CD4-positive, alpha-beta T cell treated with Interleukin-1 beta for 1 hour (primary cell): Measurements from ENCODE around the gene RYR3.
"Not testable (repeated sequence)": the region's sequence is repeated elsewhere in the genome, so short reads cannot be mapped to it uniquely, and the experiment has no call there.

ENCODE experiments used
- DNase-seq, 2 donors: peaks; one replicate each; pipeline ENCODE4 v3.0.0-alpha.2; 2020 to 2022

RYR3 gene

DNA sequence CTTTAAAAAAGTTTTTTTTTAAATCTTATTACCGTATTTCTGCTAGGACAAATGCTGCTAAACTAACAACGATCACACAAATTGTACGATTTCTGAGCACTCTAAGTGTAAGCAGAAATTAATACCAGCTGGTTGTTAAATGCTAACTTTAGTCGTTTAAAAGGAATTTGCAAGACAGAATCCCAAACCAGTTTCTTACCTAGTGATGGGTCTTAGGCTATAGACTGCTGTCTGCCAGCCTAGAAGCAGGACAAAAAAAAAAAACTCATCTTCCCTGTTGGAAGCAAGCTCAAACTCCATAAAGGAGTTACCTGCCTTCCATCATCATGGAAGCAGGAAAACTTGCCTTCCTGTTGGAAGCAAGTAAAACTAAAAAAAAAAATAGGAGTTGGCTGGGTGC is 287.6 kb downstream of the RYR3 start:
- not testable (repeated sequence) for DNase-seq

GRCh38 chr15:33600212-33600611 is 289.4 kb downstream of the RYR3 start:
- DNase-seq: no peak

GRCh38 chr15:33601461-33601860 is 290.7 kb downstream of the RYR3 start:
- no peak for DNase-seq

- DNase-seq: no peak
Measured at GRCh38 chr15:33608714-33609113, 297.9 kb downstream of the RYR3 start.

DNA sequence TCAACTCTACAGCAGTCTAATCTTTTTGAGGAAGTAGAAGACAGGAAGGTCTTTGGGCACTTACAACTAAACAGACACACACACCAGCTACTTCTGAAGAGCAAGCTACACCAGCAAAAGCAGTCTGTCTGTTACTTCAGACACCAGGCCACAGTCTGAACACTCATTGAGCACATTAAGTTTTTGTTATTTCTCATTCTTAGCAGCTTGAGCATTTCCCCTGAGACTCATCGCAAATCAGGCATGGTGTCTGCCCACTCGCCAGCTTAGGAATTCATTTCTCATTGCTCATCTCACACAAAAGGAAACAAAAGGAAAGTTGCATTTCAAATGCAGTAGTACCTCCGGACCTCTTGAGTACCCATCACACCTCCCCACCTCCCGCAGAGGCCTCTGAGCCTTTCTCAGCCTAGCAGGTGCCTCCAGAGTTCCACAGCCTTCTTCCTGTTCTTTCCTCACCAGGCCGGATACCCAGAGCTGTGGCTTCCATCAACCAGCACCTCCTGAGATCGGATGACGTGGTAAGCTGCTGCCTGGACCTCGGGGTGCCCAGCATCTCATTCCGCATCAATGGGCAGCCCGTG is 302.0 kb downstream of the RYR3 start:
- DNase-seq: no peak

DNA sequence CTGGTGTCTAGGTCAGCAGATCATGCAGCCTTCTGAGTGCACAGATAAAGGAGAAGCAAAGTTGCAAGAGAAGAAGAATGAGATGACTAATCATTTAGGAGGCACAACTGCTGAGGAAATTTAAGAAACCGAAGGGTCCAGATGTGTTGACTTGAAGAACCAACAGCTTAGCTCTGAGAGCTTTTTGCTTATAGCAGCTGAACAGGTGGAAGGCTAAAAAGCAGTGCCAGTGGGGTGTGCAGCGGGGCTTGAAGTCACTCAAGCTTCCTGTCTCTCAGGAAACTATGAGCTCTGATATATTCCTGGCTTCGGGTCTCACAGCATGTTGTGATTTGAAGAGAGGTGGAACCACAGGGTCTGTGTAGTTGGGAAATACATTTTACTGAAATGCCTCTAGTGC is 305.7 kb downstream of the RYR3 start:
- no peak for DNase-seq

GRCh38 chr15:33618350-33618749 is 307.6 kb downstream of the RYR3 start:
- no peak for DNase-seq

DNA sequence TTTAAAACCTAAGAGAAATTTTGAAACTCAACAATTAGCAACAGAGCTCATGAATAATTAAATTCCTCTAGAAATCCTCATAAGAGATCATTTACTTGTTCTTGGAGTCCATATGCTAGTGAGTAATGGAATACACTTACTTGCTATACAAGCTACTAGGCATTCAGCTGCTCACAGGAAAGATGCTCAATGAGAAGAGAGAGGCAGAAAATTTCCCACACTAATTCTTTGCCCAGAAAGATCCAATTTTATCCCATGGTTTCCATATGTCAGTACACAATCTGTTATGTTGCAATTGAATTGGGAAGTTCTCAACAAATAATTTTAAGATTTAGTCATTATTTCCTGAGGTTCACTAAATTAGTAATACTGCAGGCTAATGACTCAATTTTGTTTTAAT is 310.4 kb downstream of the RYR3 start:
- DNase-seq: no peak

- no peak for DNase-seq
Measured at GRCh38 chr15:33623010-33623409, 312.2 kb downstream of the RYR3 start.

GRCh38 chr15:33624439-33624838 is 313.7 kb downstream of the RYR3 start:
- DNase-seq: no peak

GRCh38 chr15:33629647-33630046 is 318.9 kb downstream of the RYR3 start:
- DNase-seq: no peak

DNA sequence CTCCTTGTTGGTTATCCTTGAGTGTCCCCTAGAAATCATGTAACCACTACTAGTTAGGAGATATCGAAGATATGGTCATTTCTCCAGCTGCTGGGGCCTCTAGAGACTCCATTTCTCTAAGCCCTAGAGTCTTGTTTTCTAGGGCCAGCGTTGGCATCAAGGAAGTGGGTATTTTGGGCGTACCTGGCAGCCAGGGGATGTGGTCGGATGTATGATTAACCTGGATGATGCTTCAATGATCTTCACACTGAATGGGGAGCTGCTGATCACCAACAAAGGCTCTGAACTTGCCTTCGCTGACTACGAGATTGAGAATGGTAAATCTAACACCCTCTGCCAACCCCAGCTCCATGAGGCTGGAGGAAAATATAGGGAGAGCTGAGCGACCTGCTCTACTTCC is 325.5 kb downstream of the RYR3 start:
- DNase-seq: no peak

DNA sequence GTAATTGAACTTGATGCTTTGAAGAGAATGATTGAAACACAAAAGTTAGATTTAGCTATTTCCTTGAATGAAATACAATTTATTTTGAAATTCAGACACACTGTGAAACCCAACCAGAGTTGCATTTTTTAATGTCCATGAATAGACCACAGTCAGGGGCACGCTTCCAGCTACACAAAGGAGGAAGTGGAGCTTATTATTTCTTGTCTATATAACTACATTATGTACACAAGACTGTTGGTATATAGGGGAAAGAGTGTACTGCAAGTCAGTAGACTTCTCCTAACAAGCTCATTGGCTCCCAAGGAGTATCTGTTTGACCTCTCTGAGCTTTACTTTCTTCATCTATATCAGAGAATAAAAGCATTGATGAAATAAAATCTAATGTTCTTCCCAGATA is 326.2 kb downstream of the RYR3 start:
- no peak for DNase-seq

- no peak for DNase-seq
Measured at GRCh38 chr15:33638453-33638852, 327.7 kb downstream of the RYR3 start.

GRCh38 chr15:33639051-33639450 is 328.3 kb downstream of the RYR3 start:
- DNase-seq: no peak

DNA sequence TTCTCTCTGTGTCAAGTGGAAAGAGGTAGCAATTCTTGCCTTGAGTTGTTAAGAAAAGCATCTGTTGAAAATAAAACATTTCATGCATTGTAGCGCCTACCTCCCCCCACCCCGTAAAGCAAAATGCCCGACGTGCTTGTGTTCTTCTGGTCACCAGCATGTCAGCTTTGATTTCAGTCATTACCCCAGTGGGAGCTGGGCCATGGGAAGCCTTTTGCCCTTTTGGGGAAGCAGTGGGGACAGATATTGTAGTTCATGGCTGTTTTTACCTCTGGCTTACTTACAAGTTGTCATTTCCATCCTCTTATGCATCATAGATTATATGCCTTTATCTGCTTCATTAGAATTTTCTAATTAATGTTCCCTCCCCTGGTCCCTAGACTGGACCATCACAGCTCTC is 328.7 kb downstream of the RYR3 start:
- no peak for DNase-seq

- no peak for DNase-seq
Measured at GRCh38 chr15:33639978-33640377, 329.2 kb downstream of the RYR3 start.

- no peak for DNase-seq
Measured at GRCh38 chr15:33641069-33641468, 330.3 kb downstream of the RYR3 start.

- DNase-seq: no peak
Measured at GRCh38 chr15:33644304-33644703, 333.5 kb downstream of the RYR3 start.

DNA sequence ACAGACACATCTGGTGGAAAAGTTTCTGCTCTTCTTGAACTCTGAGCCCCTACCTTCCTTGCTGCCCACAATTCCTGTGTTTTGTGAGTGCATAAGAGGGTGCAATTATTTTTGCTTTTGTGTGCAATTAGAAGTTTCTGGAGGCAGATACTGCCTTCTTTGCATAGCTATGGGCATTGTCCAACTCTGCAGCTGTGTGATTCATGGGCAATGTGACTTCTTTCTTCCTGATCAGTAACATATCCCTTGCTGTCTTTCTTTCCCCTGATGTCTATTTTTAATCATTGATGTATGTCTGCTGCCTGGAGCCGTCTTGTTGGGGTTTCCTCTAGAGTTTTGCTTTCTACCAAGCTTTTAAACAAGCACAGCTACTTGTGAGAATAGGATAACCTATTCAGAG is 336.0 kb downstream of the RYR3 start:
- DNase-seq: no peak

GRCh38 chr15:33649217-33649933 is 338.6 kb downstream of the RYR3 start:
- no peak for DNase-seq

- DNase-seq: no peak
Measured at GRCh38 chr15:33654860-33655259, 344.1 kb downstream of the RYR3 start.

DNA sequence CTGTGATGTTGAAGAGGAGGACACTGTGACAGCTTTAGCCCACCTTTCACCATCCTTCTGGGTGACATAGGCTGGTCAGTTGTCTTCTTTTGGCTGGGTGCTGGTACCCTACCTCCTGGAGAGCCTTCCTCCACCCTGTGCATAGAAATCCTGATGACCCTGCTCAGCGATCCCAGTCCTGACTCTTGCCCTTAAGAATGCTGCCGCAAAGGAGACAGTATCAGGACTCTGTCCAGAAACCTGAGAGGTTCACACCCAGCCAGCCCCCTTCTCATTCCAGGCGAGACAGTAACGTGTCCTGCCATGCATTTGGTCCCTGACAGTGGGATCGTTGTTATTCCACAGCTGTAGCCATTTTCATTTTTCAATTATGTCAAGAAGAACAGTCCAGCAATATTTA is 344.7 kb downstream of the RYR3 start:
- no peak for DNase-seq

- no peak for DNase-seq
Measured at GRCh38 chr15:33656168-33656567, 345.4 kb downstream of the RYR3 start.

DNA sequence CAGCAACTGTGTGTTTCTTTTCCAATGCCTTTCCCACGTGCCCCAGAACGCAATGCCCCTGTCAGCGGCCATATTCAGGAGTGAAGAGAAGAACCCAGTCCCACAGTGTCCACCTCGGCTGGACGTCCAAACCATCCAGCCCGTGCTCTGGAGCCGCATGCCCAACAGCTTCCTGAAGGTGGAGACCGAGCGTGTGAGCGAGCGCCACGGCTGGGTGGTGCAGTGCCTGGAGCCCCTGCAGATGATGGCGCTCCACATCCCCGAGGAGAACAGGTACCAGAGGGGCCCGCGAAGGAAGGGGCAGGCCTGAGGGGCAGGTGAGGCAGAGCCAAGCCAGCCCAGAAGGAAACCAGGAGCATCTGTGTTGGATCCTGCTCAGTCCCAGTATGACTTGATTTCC is 349.4 kb downstream of the RYR3 start:
- no peak for DNase-seq
